Smooth muscle cell (in vitro differentiated cells): ENCODE data around the gene OXGR1. TPM values are rescaled to one million over a fixed set of nuclear protein-coding genes. Genes with fewer than 3 reads are reported as not detected.

ENCODE experiments used
- DNase-seq: peaks from one replicate; lab custom pipeline; 2025; ENCODE audit not compliant: unreplicated experiment; lab: John Stamatoyannopoulos, UW
- H2AFZ ChIP-seq: fragments of 200-600 bp; sonication (generic); 2 replicates; pipeline ENCODE4 v1.6.0; 2016; ENCODE audit warnings: antibody characterized with exemption, low read depth, mild to moderate bottlenecking
- H3F3A ChIP-seq: fragments of 200-600 bp; sonication (generic); 2 replicates; pipeline ENCODE4 v1.6.0; 2017; ENCODE audit warnings: antibody characterized with exemption, low read depth
- H3K27ac ChIP-seq: fragments of 200-600 bp; sonication (generic); 2 replicates; pipeline ENCODE4 v1.5.1; 2016; ENCODE audit warnings: low read depth, mild to moderate bottlenecking
- H3K27me3 ChIP-seq: fragments of 200-600 bp; sonication (generic); 2 replicates; pipeline ENCODE4 v1.6.1; 2016; ENCODE audit warnings: low read depth, mild to moderate bottlenecking
- H3K36me3 ChIP-seq: fragments of 200-600 bp; sonication (generic); 2 replicates; pipeline ENCODE4 v1.5.1; 2016; ENCODE audit warnings: low read depth
- H3K4me1 ChIP-seq: fragments of 200-600 bp; sonication (generic); 2 replicates; pipeline ENCODE4 v1.5.1; 2016; ENCODE audit warnings: low read depth
- H3K4me2 ChIP-seq: fragments of 200-600 bp; sonication (generic); 2 replicates; pipeline ENCODE4 v1.6.0; 2016; ENCODE audit warnings: mild to moderate bottlenecking
- H3K4me3 ChIP-seq: fragments of 200-600 bp; sonication (generic); 2 replicates; pipeline ENCODE4 v1.5.1; 2016; ENCODE audit warnings: mild to moderate bottlenecking
- H3K79me2 ChIP-seq: fragments of 200-600 bp; sonication (generic); 2 replicates; pipeline ENCODE4 v1.6.0; 2016; ENCODE audit warnings: low read depth, mild to moderate bottlenecking
- H3K9ac ChIP-seq: fragments of 200-600 bp; sonication (generic); 2 replicates; pipeline ENCODE4 v1.6.0; 2016; ENCODE audit warnings: low read depth
- H3K9me3 ChIP-seq: fragments of 200-600 bp; sonication (generic); replicated peaks from 2 replicates; pipeline ENCODE4 v1.5.1; 2016; ENCODE audit warnings: low read depth
- H4K20me1 ChIP-seq: fragments of 200-600 bp; sonication (generic); 2 replicates; pipeline ENCODE4 v1.6.0; 2016; ENCODE audit warnings: low read depth
- WGBS: methylation state at CpG from one replicate; pipeline ENCODE4 v1.1.7; 2016; ENCODE audit warnings: low lambda C conversion rate; 5-methylcytosine and 5-hydroxymethylcytosine counted together
- polyA plus RNA-seq: library from polyadenylated mRNA; unstranded; fragments of >200 nt; fragmentation: Nextera tagmentation; extraction: Ambion mirVana; gene quantifications from 2 replicates; pipeline ENCODE4 v1.2.1, GENCODE V29; 2016
- total RNA-seq: library from RNA; depleted of rRNA; stranded (reverse); fragments of >200 nt; gene quantifications from 2 replicates; pipeline ENCODE4 v1.2.3, GENCODE V29; 2014
- TF ChIP-seq, protein P1 (sequence below): fragments of 200-600 bp; sonication (generic); IDR thresholded peaks from 2 replicates; pipeline ENCODE4 v1.5.1; 2017; ENCODE audit warnings: borderline replicate concordance, mild to moderate bottlenecking, antibody characterized with exemption; ENCODE audit not compliant: insufficient read depth, poor library complexity, severe bottlenecking

The OXGR1 gene
- total and polyA plus RNA-seq, 2 experiments from 2014 or later, result 1.4 TPM; not detected in 1

DNA sequence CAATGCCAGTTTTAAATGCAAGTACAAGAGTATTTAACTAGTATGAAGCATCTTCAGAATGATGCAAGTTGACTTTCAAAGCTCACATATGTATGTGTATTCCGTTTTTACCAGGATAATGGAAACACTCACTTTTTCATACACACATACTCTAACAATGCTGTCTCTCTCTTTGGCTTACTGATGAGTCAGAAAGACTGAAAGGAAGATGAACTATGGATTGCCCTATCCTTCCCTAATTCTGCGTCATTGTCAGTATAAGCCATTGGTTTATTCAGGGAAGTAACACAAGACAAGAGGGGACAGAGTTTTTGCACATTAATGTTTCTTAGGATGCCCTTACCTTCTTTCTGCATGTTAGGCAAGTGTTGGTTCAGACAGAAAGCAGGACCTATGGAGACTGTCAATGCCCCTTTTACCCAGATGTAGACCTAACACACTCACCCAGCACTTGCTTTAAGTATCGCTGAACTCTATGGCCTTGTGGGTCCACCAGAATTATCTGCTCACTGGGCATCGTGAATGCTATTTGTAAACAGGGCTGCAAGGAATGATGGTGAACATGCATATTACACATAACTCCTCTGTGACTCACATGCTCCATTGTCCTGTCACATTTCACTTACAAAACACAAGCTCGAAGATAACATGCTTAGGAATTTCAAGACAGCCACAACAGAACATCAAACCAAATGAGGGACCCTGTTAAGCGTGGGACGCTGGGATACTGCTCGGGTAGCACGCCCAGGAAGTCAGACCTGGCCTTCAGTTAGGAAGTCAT lies 10.0 kb upstream of the OXGR1 start:
- no peaks in the 10 kb centered on the region for H3K36me3 ChIP-seq
- no peaks in the 10 kb centered on the region for H3K9me3 ChIP-seq
- H3K27ac ChIP-seq, result peak overlapping the region; percentile 78
- peak overlapping the region; percentile 22 for H3K9ac ChIP-seq
- H3K4me1 ChIP-seq, result peaks cover 4% of the 10 kb centered on the region
- H3F3A ChIP-seq, result peaks cover 4% of the 10 kb centered on the region
- H3K27me3 ChIP-seq, result no peaks in the 10 kb centered on the region
- no peaks in the 10 kb centered on the region for H3K79me2 ChIP-seq
- H2AFZ ChIP-seq, result no peak overlapping the region
- H4K20me1 ChIP-seq, result no peaks in the 10 kb centered on the region
- 40% methylated on average over 9 of the region's 9 CpGs for WGBS
- DNase-seq, result no peak
- TF ChIP-seq, protein P1, sequence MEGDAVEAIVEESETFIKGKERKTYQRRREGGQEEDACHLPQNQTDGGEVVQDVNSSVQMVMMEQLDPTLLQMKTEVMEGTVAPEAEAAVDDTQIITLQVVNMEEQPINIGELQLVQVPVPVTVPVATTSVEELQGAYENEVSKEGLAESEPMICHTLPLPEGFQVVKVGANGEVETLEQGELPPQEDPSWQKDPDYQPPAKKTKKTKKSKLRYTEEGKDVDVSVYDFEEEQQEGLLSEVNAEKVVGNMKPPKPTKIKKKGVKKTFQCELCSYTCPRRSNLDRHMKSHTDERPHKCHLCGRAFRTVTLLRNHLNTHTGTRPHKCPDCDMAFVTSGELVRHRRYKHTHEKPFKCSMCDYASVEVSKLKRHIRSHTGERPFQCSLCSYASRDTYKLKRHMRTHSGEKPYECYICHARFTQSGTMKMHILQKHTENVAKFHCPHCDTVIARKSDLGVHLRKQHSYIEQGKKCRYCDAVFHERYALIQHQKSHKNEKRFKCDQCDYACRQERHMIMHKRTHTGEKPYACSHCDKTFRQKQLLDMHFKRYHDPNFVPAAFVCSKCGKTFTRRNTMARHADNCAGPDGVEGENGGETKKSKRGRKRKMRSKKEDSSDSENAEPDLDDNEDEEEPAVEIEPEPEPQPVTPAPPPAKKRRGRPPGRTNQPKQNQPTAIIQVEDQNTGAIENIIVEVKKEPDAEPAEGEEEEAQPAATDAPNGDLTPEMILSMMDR, result no peak
- peak overlapping the region; percentile 34 for H3K4me2 ChIP-seq
- H3K4me3 ChIP-seq, result no peak overlapping the region

DNA sequence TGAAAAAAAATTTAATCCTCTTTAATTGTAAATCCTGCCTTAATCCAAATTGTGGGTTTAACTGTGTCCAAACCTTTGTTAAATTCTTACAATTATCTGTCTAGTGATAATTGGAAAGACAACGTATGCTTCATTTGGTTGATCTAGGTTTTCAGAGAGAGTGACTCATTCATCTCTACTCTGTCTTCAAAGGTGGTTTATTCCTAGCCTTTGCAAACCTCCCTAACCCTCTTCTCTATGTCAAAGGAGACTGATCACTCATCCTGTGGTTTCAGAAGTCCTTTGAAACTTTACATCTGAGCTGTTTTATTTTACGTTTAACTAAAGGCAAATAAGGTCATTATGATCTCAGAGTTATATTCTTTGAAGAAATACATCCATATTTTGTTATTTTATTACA lies 8.8 kb upstream of the OXGR1 start:
- H3K4me2 ChIP-seq, result peak overlapping the region; percentile 67
- peaks cover 4% of the 10 kb centered on the region for H3K4me1 ChIP-seq
- H3K27ac ChIP-seq, result peak overlapping the region; percentile 78
- DNase-seq, result no peak
- H3K36me3 ChIP-seq, result no peaks in the 10 kb centered on the region
- 23% methylated on average over 2 of the region's 2 CpGs for WGBS
- peaks cover 8% of the 10 kb centered on the region for H3K27me3 ChIP-seq
- no peaks in the 10 kb centered on the region for H3K79me2 ChIP-seq
- no peaks in the 10 kb centered on the region for H3K9me3 ChIP-seq
- H3K4me3 ChIP-seq, result no peak overlapping the region
- H4K20me1 ChIP-seq, result no peaks in the 10 kb centered on the region
- TF ChIP-seq, protein P1, result no peak
- no peak overlapping the region for H2AFZ ChIP-seq
- H3F3A ChIP-seq, result peaks cover 4% of the 10 kb centered on the region
- peak overlapping the region; percentile 58 for H3K9ac ChIP-seq

DNA sequence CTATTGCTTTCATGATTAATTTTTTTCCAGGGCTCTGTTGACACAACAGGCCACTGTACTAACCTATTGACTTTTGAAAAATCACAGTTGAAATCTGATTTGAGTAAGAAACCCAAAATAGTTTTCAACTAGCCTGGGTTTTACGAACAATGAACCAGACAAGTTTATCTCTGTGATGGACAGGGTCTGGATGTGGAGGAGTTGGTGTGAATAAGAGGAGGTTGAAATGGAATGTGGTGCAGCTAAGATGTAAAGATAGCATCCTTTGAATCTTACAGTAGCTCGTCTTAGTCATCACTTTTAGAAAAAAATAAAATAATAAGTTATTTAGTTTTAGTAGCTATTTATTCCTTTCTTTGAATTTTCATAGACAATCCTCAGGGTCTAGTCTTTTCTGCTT lies 8.3 kb upstream of the OXGR1 start:
- H3K36me3 ChIP-seq, result no peaks in the 10 kb centered on the region
- H3K79me2 ChIP-seq, result no peaks in the 10 kb centered on the region
- peaks cover 4% of the 10 kb centered on the region for H3F3A ChIP-seq
- no peaks in the 10 kb centered on the region for H4K20me1 ChIP-seq
- TF ChIP-seq, protein P1, result no peak
- peaks cover 13% of the 10 kb centered on the region for H3K27me3 ChIP-seq
- peak overlapping the region; percentile 58 for H3K9ac ChIP-seq
- H3K4me3 ChIP-seq, result no peak overlapping the region
- peak overlapping the region; percentile 78 for H3K27ac ChIP-seq
- peaks cover 4% of the 10 kb centered on the region for H3K4me1 ChIP-seq
- DNase-seq, result no peak
- H3K4me2 ChIP-seq, result peak overlapping the region; percentile 67
- no peaks in the 10 kb centered on the region for H3K9me3 ChIP-seq
- 30% methylated on average over 2 of the region's 2 CpGs for WGBS
- no peak overlapping the region for H2AFZ ChIP-seq

DNA sequence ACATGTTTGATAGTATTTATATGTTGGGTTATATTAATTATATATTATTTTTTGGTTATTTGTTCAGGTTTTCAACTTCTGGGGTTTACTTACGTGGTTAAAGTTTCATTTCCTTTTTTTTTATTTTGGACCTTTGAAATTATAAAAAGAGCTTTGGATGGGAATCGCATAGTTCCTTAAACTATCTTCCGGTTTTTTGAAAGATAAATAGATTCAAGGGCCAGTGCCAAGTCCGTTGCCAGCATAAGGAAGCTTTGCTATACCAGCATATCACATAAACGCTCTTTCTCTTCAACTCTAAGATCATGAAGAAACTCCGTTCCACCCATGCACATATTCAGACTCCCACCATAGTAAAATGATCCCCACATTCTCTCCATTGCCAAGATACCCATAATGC lies 7.4 kb upstream of the OXGR1 start:
- Histone ChIP-seq H3K4me1 (peaks cover 4% of the 10 kb centered on the region), H3K36me3 (no peaks in the 10 kb centered on the region), H3K9ac (no peak overlapping the region), H3K79me2 (no peaks in the 10 kb centered on the region), H2AFZ (no peak overlapping the region), H3K27me3 (peaks cover 22% of the 10 kb centered on the region), H3K4me3 (no peak overlapping the region), H3K9me3 (no peaks in the 10 kb centered on the region), H3F3A (peaks cover 4% of the 10 kb centered on the region), H3K27ac (no peak overlapping the region), H4K20me1 (no peaks in the 10 kb centered on the region), H3K4me2 (no peak overlapping the region)
- DNase-seq, result no peak
- TF ChIP-seq, protein P1, result no peak
- 90% methylated on average over 6 of the region's 6 CpGs for WGBS
